Caco-2 (cell line): ENCODE data around the gene FHAD1. TPM values are rescaled to one million over a fixed set of nuclear protein-coding genes. Genes with fewer than 3 reads are reported as not detected.

Experiments used
- BruUV-seq: library from RNA; stranded (reverse); fragments of 400-500 nt; replicated peaks from 2 replicates; lab custom pipeline; 2021; lab: Mats Ljungman, UMichigan
- CTCF ChIA-PET: fragments of 300-600 bp; sonication (Branson Sonifier 250); formaldehyde crosslinking; loops from one replicate; lab custom pipeline; 2022; ENCODE audit warnings: antibody characterized with exemption; lab: Charles Lee
- POLR2A ChIA-PET: fragments of 300-600 bp; sonication (Branson Sonifier 250); formaldehyde crosslinking; loops from one replicate; lab custom pipeline; 2022; ENCODE audit warnings: antibody characterized with exemption; lab: Charles Lee
- DNase-seq, 2 experiments: peaks; one replicate each; pipeline versions ENCODE4 v3.0.0 to v3.0.0-alpha.2; 2020 to 2022
- H3K27me3 ChIP-seq: replicated peaks from 2 replicates; pipeline ENCODE4 v1.6.0; 2011; ENCODE audit warnings: low read length; ENCODE audit not compliant: control insufficient read depth, insufficient read depth
- H3K36me3 ChIP-seq: 2 replicates; pipeline ENCODE4 v1.5.1; 2011; ENCODE audit warnings: low read length; ENCODE audit not compliant: control insufficient read depth, insufficient read depth
- H3K4me1 ChIP-seq: fragments of 250-450 bp; sonication (Bioruptor Pico); 2 replicates; pipeline ENCODE4 v1.5.1; 2020; ENCODE audit warnings: mild to moderate bottlenecking
- H3K4me3 ChIP-seq: 2 replicates; pipeline ENCODE4 v1.5.1; 2011; ENCODE audit warnings: low read depth, mild to moderate bottlenecking, control low read depth, low read length
- H3K9me3 ChIP-seq: fragments of 250-450 bp; sonication (Bioruptor Pico); 2 replicates; pipeline ENCODE4 v1.5.1; 2020; ENCODE audit warnings: mild to moderate bottlenecking, moderate library complexity
- H3K27ac Mint-ChIP-seq: one replicate; pipeline ENCODE4 v1.8.0; 2022; ENCODE audit warnings: mixed read lengths; ENCODE audit not compliant: unreplicated experiment
- H3K27me3 Mint-ChIP-seq: one replicate; pipeline ENCODE4 v1.8.0; 2022; ENCODE audit warnings: mixed read lengths; ENCODE audit not compliant: insufficient read depth, unreplicated experiment
- H3K36me3 Mint-ChIP-seq: one replicate; pipeline ENCODE4 v1.8.0; 2022; ENCODE audit warnings: mild to moderate bottlenecking, mixed read lengths; ENCODE audit not compliant: insufficient read depth, unreplicated experiment
- H3K4me1 Mint-ChIP-seq: one replicate; pipeline ENCODE4 v1.8.0; 2022; ENCODE audit warnings: low read depth, mixed read lengths; ENCODE audit not compliant: unreplicated experiment
- H3K4me3 Mint-ChIP-seq: one replicate; pipeline ENCODE4 v1.8.0; 2022; ENCODE audit warnings: mild to moderate bottlenecking, moderate library complexity, mixed read lengths; ENCODE audit not compliant: unreplicated experiment
- H3K9me3 Mint-ChIP-seq: one replicate; pipeline ENCODE4 v1.8.0; 2022; ENCODE audit warnings: mixed read lengths; ENCODE audit not compliant: unreplicated experiment
- intact Hi-C: fragments of 100-400 bp; cut with micrococcal nuclease; formaldehyde crosslinking; loops from one replicate; pipeline ENCODE4 v1.10.0; 2022; ENCODE audit not compliant: unreplicated experiment
- total RNA-seq: library from RNA; stranded (reverse); gene quantifications from 2 replicates; pipeline ENCODE4 v1.2.3, GENCODE V29; 2022
- TF ChIP-seq, protein P1 (sequence below), 2 experiments: fragments of 200-600 bp in 1 of 2; IDR thresholded peaks; 1 replicate in 1 of 2; 2 replicates in 1 of 2; pipeline versions ENCODE4 v1.5.1 to v1.8.0; 2011 to 2022; ENCODE audit warnings: antibody characterized with exemption in 1 of 2, control low read depth in 1 of 2, inconsistent platforms in 1 of 2, low read depth in 1 of 2, low read length in 1 of 2, mild to moderate bottlenecking in 1 of 2, moderate library complexity in 1 of 2; ENCODE audit not compliant: insufficient read depth in 1 of 2, severe bottlenecking in 1 of 2, unreplicated experiment in 1 of 2

FHAD1 gene
- total RNA-seq, 1 experiment from 2014 or later: 0.18 TPM

DNA sequence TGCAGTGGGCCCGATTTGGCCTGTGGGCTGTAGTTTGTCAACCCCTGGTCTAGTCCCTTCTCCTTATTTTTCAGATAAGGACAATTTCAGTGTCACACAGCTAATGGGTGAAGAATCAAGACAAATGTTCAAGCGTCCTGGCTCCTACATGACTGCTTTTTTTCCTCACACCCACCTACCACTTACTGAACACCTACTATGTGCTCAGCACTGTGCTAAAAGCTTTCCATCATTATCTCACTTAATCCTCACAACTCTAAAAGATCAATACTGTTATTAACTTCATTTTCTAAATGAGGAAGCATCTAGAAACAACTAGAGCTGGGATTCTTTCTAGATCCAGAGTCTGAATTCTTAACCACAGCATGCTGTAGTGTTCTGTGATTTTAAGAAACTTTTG, 94.2 kb downstream of the FHAD1 start:
- Histone ChIP-seq H3K4me3 (no peak overlapping the region), H3K27me3 (no peaks in the 10 kb centered on the region), H3K4me1 (no peaks in the 10 kb centered on the region), H3K36me3 (no peaks in the 10 kb centered on the region), H3K9me3 (no peaks in the 10 kb centered on the region)
- H3K36me3 Mint-ChIP-seq: no peaks in the 10 kb centered on the region
- H3K4me3 Mint-ChIP-seq: no peak overlapping the region
- TF ChIP-seq, protein P1, sequence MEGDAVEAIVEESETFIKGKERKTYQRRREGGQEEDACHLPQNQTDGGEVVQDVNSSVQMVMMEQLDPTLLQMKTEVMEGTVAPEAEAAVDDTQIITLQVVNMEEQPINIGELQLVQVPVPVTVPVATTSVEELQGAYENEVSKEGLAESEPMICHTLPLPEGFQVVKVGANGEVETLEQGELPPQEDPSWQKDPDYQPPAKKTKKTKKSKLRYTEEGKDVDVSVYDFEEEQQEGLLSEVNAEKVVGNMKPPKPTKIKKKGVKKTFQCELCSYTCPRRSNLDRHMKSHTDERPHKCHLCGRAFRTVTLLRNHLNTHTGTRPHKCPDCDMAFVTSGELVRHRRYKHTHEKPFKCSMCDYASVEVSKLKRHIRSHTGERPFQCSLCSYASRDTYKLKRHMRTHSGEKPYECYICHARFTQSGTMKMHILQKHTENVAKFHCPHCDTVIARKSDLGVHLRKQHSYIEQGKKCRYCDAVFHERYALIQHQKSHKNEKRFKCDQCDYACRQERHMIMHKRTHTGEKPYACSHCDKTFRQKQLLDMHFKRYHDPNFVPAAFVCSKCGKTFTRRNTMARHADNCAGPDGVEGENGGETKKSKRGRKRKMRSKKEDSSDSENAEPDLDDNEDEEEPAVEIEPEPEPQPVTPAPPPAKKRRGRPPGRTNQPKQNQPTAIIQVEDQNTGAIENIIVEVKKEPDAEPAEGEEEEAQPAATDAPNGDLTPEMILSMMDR (IDR thresholded peaks at IDR 0.05; ENCODE audit: insufficient read depth in 1 of 2, low read depth in 1 of 2, low read length in 1 of 2, severe bottlenecking in 1 of 2, unreplicated experiment in 1 of 2): no peak
- BruUV-seq: no TSS peak
- no peak for DNase-seq
- H3K4me1 Mint-ChIP-seq: no peaks in the 10 kb centered on the region
- POLR2A ChIA-PET: no interaction called here
- H3K27me3 Mint-ChIP-seq: no peaks in the 10 kb centered on the region
- H3K9me3 Mint-ChIP-seq: no peaks in the 10 kb centered on the region
- H3K27ac Mint-ChIP-seq: no peak overlapping the region
- intact Hi-C loops: no loop called here
- CTCF ChIA-PET: no interaction called here

DNA sequence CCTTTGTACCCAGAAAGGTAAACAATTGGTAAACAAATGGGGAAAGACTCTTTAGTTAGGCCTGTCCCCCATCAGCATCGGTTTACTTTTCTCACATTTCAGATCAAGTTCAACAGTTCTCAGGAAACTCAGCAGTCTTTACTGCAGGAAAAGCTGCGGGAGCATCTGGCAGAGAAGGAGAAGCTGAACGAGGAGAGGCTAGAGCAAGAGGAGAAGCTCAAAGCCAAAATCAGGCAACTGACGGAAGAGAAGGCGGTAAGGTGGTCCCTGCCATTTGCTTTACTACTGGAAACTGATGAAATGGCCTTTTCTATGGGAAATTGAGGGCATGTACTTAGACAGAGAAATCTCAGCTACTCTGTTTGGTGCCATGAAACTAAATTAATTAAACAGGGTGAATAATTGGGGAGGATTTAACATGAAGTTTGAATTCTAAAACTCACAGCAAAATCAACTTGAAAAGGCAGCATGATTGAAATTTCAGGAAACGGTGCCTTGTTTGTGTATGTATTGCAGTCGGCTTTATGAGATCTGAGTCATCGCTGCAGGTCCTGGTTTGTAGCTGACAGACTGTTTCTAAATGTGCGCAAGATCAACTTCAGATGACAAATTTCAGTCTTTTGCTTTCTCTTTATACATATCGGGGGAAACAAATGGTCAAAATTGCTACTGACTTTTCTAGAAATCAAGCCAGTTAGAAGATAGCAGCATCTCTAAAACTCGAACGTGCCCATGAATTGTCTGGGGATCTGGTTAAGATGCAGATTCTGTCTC, 94.8 kb downstream of the FHAD1 start:
- H3K27ac Mint-ChIP-seq: no peak overlapping the region
- ChIA-PET CTCF (no interaction called here), POLR2A (no interaction called here)
- H3K36me3 Mint-ChIP-seq: no peaks in the 10 kb centered on the region
- Histone ChIP-seq H3K36me3 (no peaks in the 10 kb centered on the region), H3K9me3 (no peaks in the 10 kb centered on the region), H3K4me1 (no peaks in the 10 kb centered on the region), H3K27me3 (no peaks in the 10 kb centered on the region), H3K4me3 (no peak overlapping the region)
- no peaks in the 10 kb centered on the region for H3K9me3 Mint-ChIP-seq
- TF ChIP-seq, protein P1 (IDR thresholded peaks at IDR 0.05; ENCODE audit: insufficient read depth in 1 of 2, low read depth in 1 of 2, low read length in 1 of 2, severe bottlenecking in 1 of 2, unreplicated experiment in 1 of 2): no peak
- DNase-seq: no peak
- H3K27me3 Mint-ChIP-seq: no peaks in the 10 kb centered on the region
- intact Hi-C loops: no loop called here
- BruUV-seq: no TSS peak
- H3K4me3 Mint-ChIP-seq: no peak overlapping the region
- H3K4me1 Mint-ChIP-seq: no peaks in the 10 kb centered on the region

DNA sequence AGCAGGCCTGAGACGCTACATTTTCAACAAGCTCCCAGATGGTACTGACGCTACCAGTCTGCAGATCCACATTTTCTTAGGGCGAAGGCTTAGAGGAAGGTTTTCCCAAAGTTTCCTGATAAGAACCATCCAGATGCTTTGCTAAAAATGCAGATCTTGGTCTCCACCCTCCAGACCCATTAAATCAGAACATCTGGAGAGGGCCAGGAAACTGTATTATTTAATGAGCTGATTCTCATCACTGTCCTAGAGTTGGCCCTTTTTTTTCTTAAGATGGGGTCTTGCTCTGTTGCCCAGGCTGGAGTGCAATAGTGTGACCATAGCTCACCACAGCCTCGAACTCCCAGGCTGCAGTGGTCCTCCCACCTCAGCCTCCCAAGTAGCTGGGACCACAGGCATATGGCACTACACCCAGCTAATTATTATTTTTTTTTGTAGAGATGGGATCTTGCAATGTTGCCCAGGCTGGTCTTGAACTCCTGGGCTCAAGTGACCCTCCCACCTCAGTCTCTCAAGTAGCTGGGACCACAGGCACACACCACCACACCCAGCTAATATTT, 95.5 kb downstream of the FHAD1 start:
- no peaks in the 10 kb centered on the region for H3K36me3 ChIP-seq

More for the DNA sequence above, 95.5 kb downstream of the FHAD1 start:
- POLR2A ChIA-PET: no interaction called here
- no peak for DNase-seq
- no TSS peak for BruUV-seq
- CTCF ChIA-PET: no interaction called here
- no peak overlapping the region for H3K4me3 Mint-ChIP-seq
- Histone ChIP-seq H3K4me3 (no peak overlapping the region), H3K4me1 (no peaks in the 10 kb centered on the region), H3K9me3 (no peaks in the 10 kb centered on the region), H3K27me3 (no peaks in the 10 kb centered on the region)
- no peaks in the 10 kb centered on the region for H3K4me1 Mint-ChIP-seq
- TF ChIP-seq, protein P1 (IDR thresholded peaks at IDR 0.05; ENCODE audit: insufficient read depth in 1 of 2, low read depth in 1 of 2, low read length in 1 of 2, severe bottlenecking in 1 of 2, unreplicated experiment in 1 of 2): no peak
- H3K36me3 Mint-ChIP-seq: no peaks in the 10 kb centered on the region
- H3K27ac Mint-ChIP-seq: no peak overlapping the region
- H3K9me3 Mint-ChIP-seq: no peaks in the 10 kb centered on the region
- intact Hi-C loops: no loop called here
- no peaks in the 10 kb centered on the region for H3K27me3 Mint-ChIP-seq
